HL-60 (cell line): ENCODE measurements around the gene DYSF.

Experiments used
- POLR2AphosphoS5 ChIP-seq: IDR thresholded peaks from 2 replicates; pipeline ENCODE4 v1.6.1; 2012; ENCODE audit warnings: low read depth
- TF ChIP-seq, protein P1 (sequence below): IDR thresholded peaks from one replicate; pipeline ENCODE4 v1.5.1; 2011; ENCODE audit warnings: low read length, control low read depth, inconsistent platforms; ENCODE audit not compliant: insufficient read depth
- TF ChIP-seq, protein P2 (sequence below): IDR thresholded peaks from 2 replicates; pipeline ENCODE4 v1.6.1; 2012; ENCODE audit warnings: low read depth; ENCODE audit not compliant: insufficient replicate concordance

GRCh38 chr2:71629273-71629672 is 175.9 kb downstream of the DYSF start:
- TF ChIP-seq, protein P1, sequence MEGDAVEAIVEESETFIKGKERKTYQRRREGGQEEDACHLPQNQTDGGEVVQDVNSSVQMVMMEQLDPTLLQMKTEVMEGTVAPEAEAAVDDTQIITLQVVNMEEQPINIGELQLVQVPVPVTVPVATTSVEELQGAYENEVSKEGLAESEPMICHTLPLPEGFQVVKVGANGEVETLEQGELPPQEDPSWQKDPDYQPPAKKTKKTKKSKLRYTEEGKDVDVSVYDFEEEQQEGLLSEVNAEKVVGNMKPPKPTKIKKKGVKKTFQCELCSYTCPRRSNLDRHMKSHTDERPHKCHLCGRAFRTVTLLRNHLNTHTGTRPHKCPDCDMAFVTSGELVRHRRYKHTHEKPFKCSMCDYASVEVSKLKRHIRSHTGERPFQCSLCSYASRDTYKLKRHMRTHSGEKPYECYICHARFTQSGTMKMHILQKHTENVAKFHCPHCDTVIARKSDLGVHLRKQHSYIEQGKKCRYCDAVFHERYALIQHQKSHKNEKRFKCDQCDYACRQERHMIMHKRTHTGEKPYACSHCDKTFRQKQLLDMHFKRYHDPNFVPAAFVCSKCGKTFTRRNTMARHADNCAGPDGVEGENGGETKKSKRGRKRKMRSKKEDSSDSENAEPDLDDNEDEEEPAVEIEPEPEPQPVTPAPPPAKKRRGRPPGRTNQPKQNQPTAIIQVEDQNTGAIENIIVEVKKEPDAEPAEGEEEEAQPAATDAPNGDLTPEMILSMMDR, result no peak
- TF ChIP-seq, protein P2, sequence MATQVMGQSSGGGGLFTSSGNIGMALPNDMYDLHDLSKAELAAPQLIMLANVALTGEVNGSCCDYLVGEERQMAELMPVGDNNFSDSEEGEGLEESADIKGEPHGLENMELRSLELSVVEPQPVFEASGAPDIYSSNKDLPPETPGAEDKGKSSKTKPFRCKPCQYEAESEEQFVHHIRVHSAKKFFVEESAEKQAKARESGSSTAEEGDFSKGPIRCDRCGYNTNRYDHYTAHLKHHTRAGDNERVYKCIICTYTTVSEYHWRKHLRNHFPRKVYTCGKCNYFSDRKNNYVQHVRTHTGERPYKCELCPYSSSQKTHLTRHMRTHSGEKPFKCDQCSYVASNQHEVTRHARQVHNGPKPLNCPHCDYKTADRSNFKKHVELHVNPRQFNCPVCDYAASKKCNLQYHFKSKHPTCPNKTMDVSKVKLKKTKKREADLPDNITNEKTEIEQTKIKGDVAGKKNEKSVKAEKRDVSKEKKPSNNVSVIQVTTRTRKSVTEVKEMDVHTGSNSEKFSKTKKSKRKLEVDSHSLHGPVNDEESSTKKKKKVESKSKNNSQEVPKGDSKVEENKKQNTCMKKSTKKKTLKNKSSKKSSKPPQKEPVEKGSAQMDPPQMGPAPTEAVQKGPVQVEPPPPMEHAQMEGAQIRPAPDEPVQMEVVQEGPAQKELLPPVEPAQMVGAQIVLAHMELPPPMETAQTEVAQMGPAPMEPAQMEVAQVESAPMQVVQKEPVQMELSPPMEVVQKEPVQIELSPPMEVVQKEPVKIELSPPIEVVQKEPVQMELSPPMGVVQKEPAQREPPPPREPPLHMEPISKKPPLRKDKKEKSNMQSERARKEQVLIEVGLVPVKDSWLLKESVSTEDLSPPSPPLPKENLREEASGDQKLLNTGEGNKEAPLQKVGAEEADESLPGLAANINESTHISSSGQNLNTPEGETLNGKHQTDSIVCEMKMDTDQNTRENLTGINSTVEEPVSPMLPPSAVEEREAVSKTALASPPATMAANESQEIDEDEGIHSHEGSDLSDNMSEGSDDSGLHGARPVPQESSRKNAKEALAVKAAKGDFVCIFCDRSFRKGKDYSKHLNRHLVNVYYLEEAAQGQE, result no peak
- TF ChIP-seq POLR2AphosphoS5, result no peak
